ENCODE measurements around the gene FAM120C.

Gene FAM120C

DNA sequence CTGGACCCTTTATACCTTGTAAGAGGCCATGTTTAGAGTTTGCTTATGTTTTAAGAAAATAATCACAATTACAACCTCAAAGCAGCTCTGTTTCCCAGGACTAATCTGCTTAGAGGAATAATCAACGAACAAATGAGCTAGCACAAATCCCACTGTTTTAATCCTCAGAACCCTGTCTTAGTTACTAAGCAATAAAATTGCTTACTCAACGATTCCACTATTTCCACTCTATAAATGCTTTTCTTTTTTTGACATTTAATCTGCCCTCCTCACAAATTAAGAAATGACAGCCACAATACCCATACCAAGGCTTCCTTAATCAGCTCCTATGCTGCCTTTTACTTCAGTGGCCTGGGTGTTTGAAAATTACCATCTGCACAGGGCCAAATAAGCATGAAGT is 48.8 kb downstream of the FAM120C start:
- TF ChIP-seq, protein P1, sequence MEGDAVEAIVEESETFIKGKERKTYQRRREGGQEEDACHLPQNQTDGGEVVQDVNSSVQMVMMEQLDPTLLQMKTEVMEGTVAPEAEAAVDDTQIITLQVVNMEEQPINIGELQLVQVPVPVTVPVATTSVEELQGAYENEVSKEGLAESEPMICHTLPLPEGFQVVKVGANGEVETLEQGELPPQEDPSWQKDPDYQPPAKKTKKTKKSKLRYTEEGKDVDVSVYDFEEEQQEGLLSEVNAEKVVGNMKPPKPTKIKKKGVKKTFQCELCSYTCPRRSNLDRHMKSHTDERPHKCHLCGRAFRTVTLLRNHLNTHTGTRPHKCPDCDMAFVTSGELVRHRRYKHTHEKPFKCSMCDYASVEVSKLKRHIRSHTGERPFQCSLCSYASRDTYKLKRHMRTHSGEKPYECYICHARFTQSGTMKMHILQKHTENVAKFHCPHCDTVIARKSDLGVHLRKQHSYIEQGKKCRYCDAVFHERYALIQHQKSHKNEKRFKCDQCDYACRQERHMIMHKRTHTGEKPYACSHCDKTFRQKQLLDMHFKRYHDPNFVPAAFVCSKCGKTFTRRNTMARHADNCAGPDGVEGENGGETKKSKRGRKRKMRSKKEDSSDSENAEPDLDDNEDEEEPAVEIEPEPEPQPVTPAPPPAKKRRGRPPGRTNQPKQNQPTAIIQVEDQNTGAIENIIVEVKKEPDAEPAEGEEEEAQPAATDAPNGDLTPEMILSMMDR (IDR thresholded peaks at IDR 0.05; ENCODE audit: low read depth, low read length): no peak
- no peak for DNase-seq (ENCODE audit: extremely low read depth, low read depth)

DNA sequence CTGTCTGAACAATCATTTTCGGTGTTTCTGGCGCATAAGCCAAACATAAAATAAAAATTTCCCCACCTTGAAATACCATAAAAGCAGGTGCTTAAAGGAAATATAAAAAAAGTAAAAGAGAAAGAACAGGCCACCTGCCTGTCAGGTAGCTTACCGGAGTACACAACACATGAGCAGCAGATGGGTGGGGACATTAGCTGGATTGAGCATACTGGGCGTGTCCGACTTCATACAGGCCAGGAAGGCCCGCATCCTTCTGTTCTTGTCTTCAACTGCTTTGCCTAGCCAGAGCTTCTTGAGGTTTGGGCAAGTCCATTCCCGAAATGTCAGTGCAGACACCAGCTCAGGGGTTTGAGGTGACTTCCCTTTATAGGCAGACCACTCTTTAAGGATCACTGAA is 66.7 kb downstream of the FAM120C start:
- no peak for DNase-seq (ENCODE audit: extremely low read depth, low read depth)
- TF ChIP-seq, protein P1 (IDR thresholded peaks at IDR 0.05; ENCODE audit: low read depth, low read length): no peak

- TF ChIP-seq, protein P1 (IDR thresholded peaks at IDR 0.05; ENCODE audit: low read depth, low read length): no peak
- DNase-seq (ENCODE audit: extremely low read depth, low read depth): no peak
Observed at GRCh38 chrX:54093571-54093970, 89.5 kb downstream of the FAM120C start.

- TF ChIP-seq, protein P1 (IDR thresholded peaks at IDR 0.05; ENCODE audit: low read depth, low read length): no peak
- DNase-seq (ENCODE audit: extremely low read depth, low read depth): no peak
Observed at GRCh38 chrX:54093159-54093558, 89.9 kb downstream of the FAM120C start.

DNA sequence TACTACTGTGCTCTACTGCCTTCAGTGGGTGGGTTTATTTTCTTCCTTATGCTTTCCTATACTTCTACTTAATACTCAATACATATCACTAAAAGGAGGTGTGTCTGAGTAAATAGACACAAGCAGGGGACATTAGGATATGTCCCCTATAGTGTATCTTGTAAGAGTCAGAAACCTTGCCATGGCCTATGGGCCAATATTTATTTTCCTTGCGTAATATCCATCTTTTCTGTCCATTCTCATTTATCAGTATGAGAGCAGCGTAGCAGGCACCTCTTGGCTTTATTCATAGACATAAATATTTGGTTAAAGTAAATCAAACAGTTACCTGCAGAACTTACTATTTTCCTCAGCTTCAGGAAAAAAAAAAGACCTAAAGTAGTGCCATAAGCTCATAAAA is 92.2 kb downstream of the FAM120C start:
- no peak for DNase-seq (ENCODE audit: extremely low read depth, low read depth)

GRCh38 chrX:54089191-54089590 is 93.9 kb downstream of the FAM120C start:
- TF ChIP-seq, protein P1 (IDR thresholded peaks at IDR 0.05; ENCODE audit: low read depth, low read length): no peak
- no peak for DNase-seq (ENCODE audit: extremely low read depth, low read depth)

More for the DNA sequence above, 92.2 kb downstream of the FAM120C start:
- TF ChIP-seq, protein P1 (IDR thresholded peaks at IDR 0.05; ENCODE audit: low read depth, low read length): no peak

GRCh38 chrX:54087661-54088060 is 95.4 kb downstream of the FAM120C start:
- TF ChIP-seq, protein P1 (IDR thresholded peaks at IDR 0.05; ENCODE audit: low read depth, low read length): no peak
- DNase-seq (ENCODE audit: extremely low read depth, low read depth): no peak
